ENCODE data around the gene SLC2A9. TPM values are rescaled to one million over a fixed set of nuclear protein-coding genes. Genes with fewer than 3 reads are reported as not detected.
A peak's percentile ranks its signal among the peaks of the same experiment; 100 is the strongest.

The SLC2A9 gene
- total and polyA plus RNA-seq, 4 donors = 2.1 to 16.5 (median 9.5) TPM

DNA sequence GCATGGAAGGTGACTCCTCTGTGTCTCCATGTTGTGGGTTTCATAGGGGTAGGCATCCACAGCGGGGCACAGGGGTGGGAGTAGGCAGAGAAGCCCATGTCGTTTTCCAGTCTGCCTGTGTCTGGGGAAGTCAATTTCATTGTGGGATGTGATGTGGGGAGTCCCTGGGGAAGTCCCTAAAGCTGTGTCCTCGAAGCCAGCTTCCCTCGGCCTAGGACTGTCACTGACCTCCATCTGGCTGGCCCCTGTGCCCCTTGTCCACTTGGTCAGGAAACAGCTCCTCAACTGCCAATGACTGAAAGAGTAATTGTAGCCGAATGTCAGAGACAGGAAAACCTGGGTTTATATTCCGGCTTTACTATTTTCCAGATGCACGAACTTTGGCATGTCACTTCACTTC is 130.2 kb downstream of the SLC2A9 start:
- DNase-seq = no peak
- Histone ChIP-seq H3K4me3 (ENCODE audit: low read length in 2 of 2) (no peak overlapping the region), H3K27ac (ENCODE audit: low read depth in 1 of 2, low read length in 2 of 2) (no peak overlapping the region), H3K4me1 (ENCODE audit: control insufficient read depth in 1 of 2, insufficient read depth in 2 of 2, low read length in 2 of 2) (no peaks in the 10 kb centered on the region), H3K36me3 (ENCODE audit: control insufficient read depth in 1 of 2, insufficient read depth in 2 of 2, low read length in 1 of 2) (no peaks in the 10 kb centered on the region), H3K27me3 (ENCODE audit: control insufficient read depth in 1 of 2, insufficient read depth in 2 of 2, low read length in 1 of 2) (no peaks in the 10 kb centered on the region), H3K9me3 (ENCODE audit: control insufficient read depth, low read length) (no peaks in the 10 kb centered on the region)
- WGBS, 2 donors = 60 to 65% methylated on average over 7 of the region's 7 CpGs
- intact Hi-C loops (cut with DNase I) = no loop called here
- no peak for ATAC-seq (ENCODE audit: low FRiP score)

DNA sequence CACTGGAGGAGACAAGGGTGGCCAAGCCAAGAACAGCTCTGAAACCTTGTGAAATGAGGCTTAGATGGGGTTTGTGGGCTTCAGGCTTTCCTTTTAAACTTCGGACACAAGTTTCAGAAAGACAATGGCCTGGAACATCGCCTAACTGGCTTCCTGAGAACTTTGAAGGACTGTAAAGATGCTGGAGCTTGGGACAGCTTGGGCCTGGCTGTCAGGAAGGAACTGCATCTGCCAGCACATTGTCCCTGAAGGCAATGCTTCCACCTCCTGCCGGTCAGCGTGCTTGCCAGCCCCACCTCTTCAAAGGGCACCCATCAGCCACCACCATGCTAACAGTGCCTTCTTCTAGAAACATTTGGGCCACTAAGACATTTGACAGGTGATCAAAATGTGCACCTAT is 132.0 kb downstream of the SLC2A9 start:
- H3K27ac ChIP-seq (ENCODE audit: low read depth in 1 of 2, low read length in 2 of 2) = no peak overlapping the region
- ATAC-seq (ENCODE audit: low FRiP score) = no peak
- no peak overlapping the region for H3K4me3 ChIP-seq (ENCODE audit: low read length in 2 of 2)
- intact Hi-C loops (cut with DNase I) = no loop called here
- 81 to 85% methylated on average over 4 of the region's 4 CpGs for WGBS, 2 donors
- DNase-seq = no peak
- no peaks in the 10 kb centered on the region for H3K4me1 ChIP-seq (ENCODE audit: control insufficient read depth in 1 of 2, insufficient read depth in 2 of 2, low read length in 2 of 2)
- H3K9me3 ChIP-seq (ENCODE audit: control insufficient read depth, low read length) = no peaks in the 10 kb centered on the region
- no peaks in the 10 kb centered on the region for H3K36me3 ChIP-seq (ENCODE audit: control insufficient read depth in 1 of 2, insufficient read depth in 2 of 2, low read length in 1 of 2)
- no peaks in the 10 kb centered on the region for H3K27me3 ChIP-seq (ENCODE audit: control insufficient read depth in 1 of 2, insufficient read depth in 2 of 2, low read length in 1 of 2)

DNA sequence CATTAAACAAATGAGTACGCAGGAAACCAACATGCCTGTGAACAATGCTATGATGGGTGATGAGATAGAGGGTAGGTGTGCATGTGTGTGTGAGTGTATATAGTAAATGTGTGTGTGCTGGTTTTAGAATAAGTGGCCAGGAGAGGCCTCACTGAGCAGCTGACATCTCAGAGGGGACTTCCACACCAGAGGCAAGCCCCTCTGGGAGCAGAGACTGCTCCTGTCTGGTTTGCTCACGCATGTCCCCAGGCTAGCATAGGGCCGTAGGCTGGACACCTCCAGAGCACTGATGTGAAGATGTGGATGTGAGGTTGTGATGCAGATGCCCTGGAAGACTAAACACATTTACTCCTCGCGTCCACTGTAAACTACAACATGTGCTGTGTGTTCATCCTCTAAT is 135.3 kb downstream of the SLC2A9 start:
- Histone ChIP-seq H3K9me3 (ENCODE audit: control insufficient read depth, low read length) (no peaks in the 10 kb centered on the region), H3K4me1 (ENCODE audit: control insufficient read depth in 1 of 2, insufficient read depth in 2 of 2, low read length in 2 of 2) (no peaks in the 10 kb centered on the region), H3K4me3 (ENCODE audit: low read length in 2 of 2) (no peak overlapping the region), H3K36me3 (ENCODE audit: control insufficient read depth in 1 of 2, insufficient read depth in 2 of 2, low read length in 1 of 2) (no peaks in the 10 kb centered on the region), H3K27ac (ENCODE audit: low read depth in 1 of 2, low read length in 2 of 2) (no peak overlapping the region), H3K27me3 (ENCODE audit: control insufficient read depth in 1 of 2, insufficient read depth in 2 of 2, low read length in 1 of 2) (no peaks in the 10 kb centered on the region)
- ATAC-seq (ENCODE audit: low FRiP score) (no peak), DNase-seq (no peak)
- intact Hi-C loops (cut with DNase I) = no loop called here
- 90 to 92% methylated on average over 5 of the region's 5 CpGs for WGBS, 2 donors

DNA sequence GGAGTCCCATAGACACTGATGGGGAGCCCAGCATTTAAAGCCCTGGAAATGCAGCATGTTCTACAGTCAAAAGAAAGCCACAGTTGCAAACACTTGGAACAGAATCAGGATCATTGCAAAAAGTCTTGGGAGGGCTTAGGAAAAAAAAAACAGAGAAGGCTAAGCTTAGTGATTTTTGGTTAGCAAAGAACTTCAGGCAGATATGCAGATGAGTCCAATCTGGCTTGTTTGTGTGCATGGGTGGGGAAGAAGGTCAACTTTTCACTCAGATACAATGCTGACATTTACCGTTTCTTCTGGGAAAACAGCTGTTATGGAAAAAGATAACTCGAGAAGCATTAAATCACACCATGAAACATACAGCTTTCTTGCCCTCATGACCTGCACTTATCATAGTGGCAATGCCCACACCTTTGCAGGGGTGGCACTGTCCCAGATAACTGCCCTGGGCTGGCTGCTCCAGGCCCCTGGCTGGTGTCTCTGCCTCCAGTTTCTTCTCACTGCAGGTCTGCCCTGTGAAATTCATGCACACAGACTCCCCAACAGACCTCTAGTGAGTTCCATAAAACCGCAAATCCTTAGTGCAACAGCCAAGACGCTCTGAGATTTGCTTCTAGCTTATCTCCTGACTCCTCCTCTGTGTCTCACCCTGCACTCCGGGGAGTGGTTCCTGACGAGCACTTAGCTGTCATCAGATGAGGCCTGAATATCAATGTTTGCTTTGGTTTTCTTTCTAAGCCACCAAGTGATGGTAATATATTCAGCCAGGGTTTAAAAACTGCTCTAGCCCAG is 140.7 kb downstream of the SLC2A9 start:
- Histone ChIP-seq H3K27me3 (ENCODE audit: control insufficient read depth in 1 of 2, insufficient read depth in 2 of 2, low read length in 1 of 2) (no peaks in the 10 kb centered on the region), H3K4me3 (ENCODE audit: low read length in 2 of 2) (no peak overlapping the region), H3K36me3 (ENCODE audit: control insufficient read depth in 1 of 2, insufficient read depth in 2 of 2, low read length in 1 of 2) (no peaks in the 10 kb centered on the region), H3K27ac (ENCODE audit: low read depth in 1 of 2, low read length in 2 of 2) (no peak overlapping the region), H3K4me1 (ENCODE audit: control insufficient read depth in 1 of 2, insufficient read depth in 2 of 2, low read length in 2 of 2) (no peaks in the 10 kb centered on the region), H3K9me3 (ENCODE audit: control insufficient read depth, low read length) (no peaks in the 10 kb centered on the region)
- DNase-seq (no peak), ATAC-seq (ENCODE audit: low FRiP score) (peak; percentile 49)
- WGBS, 2 donors = 44 to 51% methylated on average over 6 of the region's 6 CpGs
- intact Hi-C loops (cut with DNase I) = no loop called here

DNA sequence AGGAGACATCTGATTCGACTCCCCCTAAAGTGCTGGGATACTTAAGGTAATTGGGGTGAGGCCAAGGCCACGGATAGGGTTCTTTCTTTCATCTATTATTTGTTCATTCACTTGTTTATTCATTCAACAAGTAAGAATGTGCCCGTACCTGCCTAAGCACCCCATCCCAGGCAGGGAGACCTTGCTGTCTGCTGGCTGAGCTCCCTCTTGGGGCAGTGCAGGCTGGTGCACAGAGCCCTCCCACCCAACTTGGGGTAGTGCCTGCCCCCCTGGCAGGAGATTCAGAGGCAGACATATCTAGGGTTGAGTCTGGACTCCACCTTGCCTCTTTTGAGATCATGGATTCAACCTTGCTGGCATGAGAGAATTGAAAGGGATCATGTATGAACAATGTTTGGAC is 144.2 kb downstream of the SLC2A9 start:
- ATAC-seq (ENCODE audit: low FRiP score) = no peak
- no peak for DNase-seq
- no peaks in the 10 kb centered on the region for H3K36me3 ChIP-seq (ENCODE audit: control insufficient read depth in 1 of 2, insufficient read depth in 2 of 2, low read length in 1 of 2)
- H3K4me3 ChIP-seq (ENCODE audit: low read length in 2 of 2) = no peak overlapping the region
- intact Hi-C loops (cut with DNase I) = no loop called here
- no peak overlapping the region for H3K27ac ChIP-seq (ENCODE audit: low read depth in 1 of 2, low read length in 2 of 2)
- 62 to 65% methylated on average over 3 of the region's 3 CpGs for WGBS, 2 donors
- no peaks in the 10 kb centered on the region for H3K9me3 ChIP-seq (ENCODE audit: control insufficient read depth, low read length)
- H3K4me1 ChIP-seq (ENCODE audit: control insufficient read depth in 1 of 2, insufficient read depth in 2 of 2, low read length in 2 of 2) = no peaks in the 10 kb centered on the region
- H3K27me3 ChIP-seq (ENCODE audit: control insufficient read depth in 1 of 2, insufficient read depth in 2 of 2, low read length in 1 of 2) = no peaks in the 10 kb centered on the region

DNA sequence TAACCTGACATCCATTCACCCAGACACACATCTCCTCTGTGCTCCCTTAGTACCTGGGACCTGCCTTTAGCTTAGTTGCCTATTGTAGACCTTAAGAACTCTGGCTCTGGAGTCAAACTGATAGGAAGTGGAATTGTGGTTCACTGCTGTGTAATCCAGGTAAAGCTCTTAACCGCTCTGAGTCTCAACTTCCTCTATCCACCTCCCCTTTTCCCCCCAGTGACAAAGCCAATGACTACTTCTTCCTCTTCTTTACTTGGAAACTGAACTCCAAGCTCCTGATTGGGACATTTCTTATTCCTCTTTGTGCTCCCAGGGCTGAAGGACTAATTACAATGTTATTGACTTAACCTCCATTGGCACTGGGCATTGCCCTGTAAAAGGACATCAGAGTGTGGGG is 145.8 kb downstream of the SLC2A9 start:
- intact Hi-C loops (cut with DNase I) = no loop called here
- H3K27ac ChIP-seq (ENCODE audit: low read depth in 1 of 2, low read length in 2 of 2) = no peak overlapping the region
- no peak for ATAC-seq (ENCODE audit: low FRiP score)
- no peaks in the 10 kb centered on the region for H3K4me1 ChIP-seq (ENCODE audit: control insufficient read depth in 1 of 2, insufficient read depth in 2 of 2, low read length in 2 of 2)
- no peaks in the 10 kb centered on the region for H3K9me3 ChIP-seq (ENCODE audit: control insufficient read depth, low read length)
- no peaks in the 10 kb centered on the region for H3K27me3 ChIP-seq (ENCODE audit: control insufficient read depth in 1 of 2, insufficient read depth in 2 of 2, low read length in 1 of 2)
- H3K36me3 ChIP-seq (ENCODE audit: control insufficient read depth in 1 of 2, insufficient read depth in 2 of 2, low read length in 1 of 2) = no peaks in the 10 kb centered on the region
- WGBS, 2 donors = 87 to 91% methylated on average over 1 of the region's 1 CpG
- no peak for DNase-seq
- no peak overlapping the region for H3K4me3 ChIP-seq (ENCODE audit: low read length in 2 of 2)

DNA sequence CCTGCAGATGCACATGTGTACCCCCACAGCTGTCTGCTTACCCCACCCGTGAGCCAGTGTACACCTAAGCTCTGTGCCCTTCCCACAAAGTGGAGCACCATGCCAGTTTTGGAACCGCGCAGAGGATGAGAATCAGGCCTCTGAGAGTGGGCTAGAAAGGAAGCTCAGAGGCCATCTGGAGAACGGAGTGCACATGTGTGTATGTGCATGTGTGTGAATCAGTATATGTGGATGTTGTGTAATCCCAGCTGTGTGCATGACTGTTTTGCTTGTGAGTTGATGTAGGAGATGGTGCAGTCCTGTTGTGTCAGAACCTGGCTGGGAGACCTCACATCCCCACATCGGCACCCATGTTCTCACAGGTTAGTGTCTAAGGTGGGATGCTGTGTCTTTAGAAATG is 146.9 kb downstream of the SLC2A9 start:
- WGBS, 2 donors = 95% methylated on average over 5 of the region's 5 CpGs
- Histone ChIP-seq H3K4me1 (ENCODE audit: control insufficient read depth in 1 of 2, insufficient read depth in 2 of 2, low read length in 2 of 2) (no peaks in the 10 kb centered on the region), H3K27me3 (ENCODE audit: control insufficient read depth in 1 of 2, insufficient read depth in 2 of 2, low read length in 1 of 2) (no peaks in the 10 kb centered on the region), H3K4me3 (ENCODE audit: low read length in 2 of 2) (no peak overlapping the region), H3K27ac (ENCODE audit: low read depth in 1 of 2, low read length in 2 of 2) (no peak overlapping the region), H3K9me3 (ENCODE audit: control insufficient read depth, low read length) (peaks cover 2% of the 10 kb centered on the region), H3K36me3 (ENCODE audit: control insufficient read depth in 1 of 2, insufficient read depth in 2 of 2, low read length in 1 of 2) (no peaks in the 10 kb centered on the region)
- intact Hi-C loops (cut with DNase I) = no loop called here
- DNase-seq (no peak), ATAC-seq (ENCODE audit: low FRiP score) (no peak)

DNA sequence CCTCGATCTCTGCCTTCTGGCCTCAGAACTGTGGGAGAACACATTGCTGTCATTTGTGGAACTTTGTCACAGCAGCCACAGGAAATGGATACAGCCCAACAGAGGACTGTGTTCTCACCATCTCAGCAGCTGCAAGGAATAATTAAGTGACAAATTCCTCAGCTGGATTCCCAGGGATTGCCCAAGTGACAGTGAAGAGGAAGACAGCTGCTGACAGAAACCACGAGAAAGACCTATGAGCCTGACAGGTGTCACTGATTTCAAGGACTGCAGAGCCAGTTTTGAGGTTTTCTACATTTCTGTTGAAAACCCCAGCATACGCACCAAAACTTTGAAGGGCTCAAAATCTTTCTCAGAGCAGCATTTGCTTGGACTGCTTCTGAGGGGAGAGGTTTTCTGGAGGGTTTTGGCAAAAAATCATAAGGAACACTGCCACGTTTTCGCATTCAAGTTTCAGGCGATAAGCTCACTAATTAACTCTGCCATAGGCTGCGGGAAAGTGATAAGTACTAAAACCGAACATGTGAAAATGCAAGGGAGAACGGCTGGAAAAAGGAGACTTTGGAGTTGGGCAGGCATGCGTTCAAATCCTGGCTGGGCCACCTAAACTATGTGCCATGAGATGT is 151.0 kb downstream of the SLC2A9 start:
- intact Hi-C loops (cut with DNase I) = no loop called here
- H3K4me1 ChIP-seq (ENCODE audit: control insufficient read depth in 1 of 2, insufficient read depth in 2 of 2, low read length in 2 of 2) = no peaks in the 10 kb centered on the region
- no peak for ATAC-seq (ENCODE audit: low FRiP score)
- H3K27ac ChIP-seq (ENCODE audit: low read depth in 1 of 2, low read length in 2 of 2) = no peak overlapping the region
- no peaks in the 10 kb centered on the region for H3K36me3 ChIP-seq (ENCODE audit: control insufficient read depth in 1 of 2, insufficient read depth in 2 of 2, low read length in 1 of 2)
- WGBS, 2 donors = 73% methylated on average over 10 of the region's 10 CpGs
- H3K27me3 ChIP-seq (ENCODE audit: control insufficient read depth in 1 of 2, insufficient read depth in 2 of 2, low read length in 1 of 2) = no peaks in the 10 kb centered on the region
- no peak for DNase-seq
- no peak overlapping the region for H3K4me3 ChIP-seq (ENCODE audit: low read length in 2 of 2)
- peaks cover 2% of the 10 kb centered on the region for H3K9me3 ChIP-seq (ENCODE audit: control insufficient read depth, low read length)

DNA sequence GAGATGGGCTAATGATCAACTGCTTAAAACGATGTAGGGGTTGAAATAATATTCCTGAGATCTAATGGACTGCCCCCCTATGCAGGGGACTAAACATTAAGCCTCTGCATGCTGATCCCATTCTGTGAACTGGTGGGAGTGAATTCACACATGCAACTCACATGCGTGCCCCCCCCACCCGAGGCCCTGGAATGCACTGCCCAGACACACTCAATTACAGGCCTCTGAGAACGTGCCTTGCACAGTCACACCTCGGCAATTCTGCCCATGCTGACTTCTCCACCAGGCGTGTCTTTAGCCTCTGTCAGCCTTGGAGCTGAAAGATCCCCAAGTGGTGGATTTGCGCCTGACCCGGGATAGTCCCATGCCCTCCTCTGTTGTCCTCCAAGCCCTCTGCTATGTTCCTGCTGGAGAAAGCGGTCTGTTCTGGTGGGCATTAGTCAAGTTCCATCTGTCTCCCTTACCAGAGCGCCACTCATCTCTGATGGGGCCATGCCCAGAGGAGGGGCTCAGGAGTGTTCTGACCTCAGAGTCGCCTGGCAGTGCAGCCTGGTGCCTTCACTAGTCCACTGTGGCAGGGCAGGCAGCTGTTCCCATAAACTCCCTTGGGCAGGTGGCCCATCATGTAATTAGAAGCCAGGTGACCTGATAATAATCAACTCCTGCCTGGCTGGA is 153.4 kb downstream of the SLC2A9 start:
- no peaks in the 10 kb centered on the region for H3K4me1 ChIP-seq (ENCODE audit: control insufficient read depth in 1 of 2, insufficient read depth in 2 of 2, low read length in 2 of 2)
- no peaks in the 10 kb centered on the region for H3K27me3 ChIP-seq (ENCODE audit: control insufficient read depth in 1 of 2, insufficient read depth in 2 of 2, low read length in 1 of 2)
- H3K4me3 ChIP-seq (ENCODE audit: low read length in 2 of 2) = no peak overlapping the region
- no peak for DNase-seq
- peaks cover 2% of the 10 kb centered on the region for H3K9me3 ChIP-seq (ENCODE audit: control insufficient read depth, low read length)
- peak; percentile 15 for ATAC-seq (ENCODE audit: low FRiP score)
- H3K36me3 ChIP-seq (ENCODE audit: control insufficient read depth in 1 of 2, insufficient read depth in 2 of 2, low read length in 1 of 2) = no peaks in the 10 kb centered on the region
- no peak overlapping the region for H3K27ac ChIP-seq (ENCODE audit: low read depth in 1 of 2, low read length in 2 of 2)
- 63 to 67% methylated on average over 11 of the region's 11 CpGs for WGBS, 2 donors
- intact Hi-C loops (cut with DNase I) = no loop called here
